AG09309 (cell line): ENCODE results near the gene MRRF.
A peak's percentile ranks its signal among the peaks of the same experiment; 100 is the strongest.

ENCODE experiments used
- DNase-seq: peaks from one replicate; pipeline ENCODE4 v3.0.0-alpha.2; 2010; ENCODE audit warnings: low read depth
- H3K4me3 ChIP-seq: 2 replicates; pipeline ENCODE4 v1.5.1; 2011; ENCODE audit warnings: mild to moderate bottlenecking, low read depth, low read length, moderate library complexity; ENCODE audit not compliant: control insufficient read depth
- TF ChIP-seq, protein P1 (sequence below): IDR thresholded peaks from 2 replicates; pipeline ENCODE4 v1.5.1; 2011; ENCODE audit warnings: mild to moderate bottlenecking, low read depth, low read length, inconsistent platforms; ENCODE audit not compliant: insufficient read depth, control insufficient read depth; ENCODE audit errors: missing control alignments

Gene MRRF

DNA sequence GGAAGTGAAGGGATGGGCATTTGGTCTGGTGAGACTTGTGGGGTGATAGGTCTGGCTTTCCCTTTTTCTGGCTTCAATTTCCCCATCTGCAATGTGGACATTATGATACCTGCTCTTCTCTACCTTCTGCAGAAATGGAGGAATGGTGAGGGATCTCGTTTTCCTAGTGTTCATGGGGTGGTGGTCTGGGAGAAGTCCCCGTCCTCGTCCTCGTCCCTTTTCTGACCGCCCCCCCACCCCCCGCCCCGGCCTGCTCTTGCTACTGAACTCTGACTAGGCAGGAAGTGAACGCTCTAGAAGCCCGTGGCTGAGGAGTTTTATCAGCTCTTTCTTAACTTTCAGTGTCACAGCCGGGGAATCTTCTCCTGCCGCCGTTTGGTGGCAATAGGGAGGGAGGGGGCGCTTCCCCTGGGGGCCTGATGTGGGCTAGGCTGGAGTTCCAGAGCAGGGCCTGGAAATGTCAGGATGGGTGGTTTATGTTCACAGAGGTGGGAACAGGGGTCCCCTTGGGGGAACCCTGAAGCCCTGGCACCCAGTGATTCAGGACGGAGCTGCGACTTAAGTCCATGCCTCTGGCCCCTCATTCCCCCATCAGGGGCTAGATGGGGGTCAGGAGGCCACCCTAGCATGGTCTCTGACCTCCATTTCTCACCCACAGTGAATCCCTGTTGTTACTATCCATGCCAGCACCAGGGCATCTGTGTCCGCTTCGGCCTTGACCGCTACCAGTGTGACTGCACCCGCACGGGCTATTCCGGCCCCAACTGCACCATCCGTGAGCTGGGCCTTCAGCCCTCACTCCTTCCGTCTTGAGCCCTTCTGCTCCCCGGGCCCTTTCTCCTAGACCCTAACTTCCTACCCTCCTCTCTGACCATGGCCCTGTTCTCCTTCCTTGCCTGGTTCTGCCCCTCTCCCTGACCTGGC, 112.8 kb downstream of the MRRF start:
- TF ChIP-seq, protein P1, sequence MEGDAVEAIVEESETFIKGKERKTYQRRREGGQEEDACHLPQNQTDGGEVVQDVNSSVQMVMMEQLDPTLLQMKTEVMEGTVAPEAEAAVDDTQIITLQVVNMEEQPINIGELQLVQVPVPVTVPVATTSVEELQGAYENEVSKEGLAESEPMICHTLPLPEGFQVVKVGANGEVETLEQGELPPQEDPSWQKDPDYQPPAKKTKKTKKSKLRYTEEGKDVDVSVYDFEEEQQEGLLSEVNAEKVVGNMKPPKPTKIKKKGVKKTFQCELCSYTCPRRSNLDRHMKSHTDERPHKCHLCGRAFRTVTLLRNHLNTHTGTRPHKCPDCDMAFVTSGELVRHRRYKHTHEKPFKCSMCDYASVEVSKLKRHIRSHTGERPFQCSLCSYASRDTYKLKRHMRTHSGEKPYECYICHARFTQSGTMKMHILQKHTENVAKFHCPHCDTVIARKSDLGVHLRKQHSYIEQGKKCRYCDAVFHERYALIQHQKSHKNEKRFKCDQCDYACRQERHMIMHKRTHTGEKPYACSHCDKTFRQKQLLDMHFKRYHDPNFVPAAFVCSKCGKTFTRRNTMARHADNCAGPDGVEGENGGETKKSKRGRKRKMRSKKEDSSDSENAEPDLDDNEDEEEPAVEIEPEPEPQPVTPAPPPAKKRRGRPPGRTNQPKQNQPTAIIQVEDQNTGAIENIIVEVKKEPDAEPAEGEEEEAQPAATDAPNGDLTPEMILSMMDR = no peak
- H3K4me3 ChIP-seq = no peak overlapping the region
- no peak for DNase-seq

DNA sequence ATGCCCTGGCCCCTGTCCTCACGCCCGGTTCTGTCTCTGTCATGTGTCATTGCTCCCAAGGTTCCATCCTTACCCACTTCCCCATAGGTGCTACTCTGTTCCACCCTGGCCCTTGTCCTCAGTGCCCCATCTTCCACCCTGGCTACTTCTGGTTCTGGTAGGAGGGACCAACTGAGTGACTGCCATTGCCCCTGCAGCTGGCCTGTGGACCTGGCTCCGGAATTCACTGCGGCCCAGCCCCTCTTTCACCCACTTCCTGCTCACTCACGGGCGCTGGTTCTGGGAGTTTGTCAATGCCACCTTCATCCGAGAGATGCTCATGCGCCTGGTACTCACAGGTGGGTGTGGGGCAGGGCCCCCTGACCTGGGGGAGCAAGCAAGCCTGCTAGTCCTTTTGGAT, 113.6 kb downstream of the MRRF start:
- TF ChIP-seq, protein P1 = no peak
- no peak for DNase-seq
- H3K4me3 ChIP-seq = no peak overlapping the region

DNA sequence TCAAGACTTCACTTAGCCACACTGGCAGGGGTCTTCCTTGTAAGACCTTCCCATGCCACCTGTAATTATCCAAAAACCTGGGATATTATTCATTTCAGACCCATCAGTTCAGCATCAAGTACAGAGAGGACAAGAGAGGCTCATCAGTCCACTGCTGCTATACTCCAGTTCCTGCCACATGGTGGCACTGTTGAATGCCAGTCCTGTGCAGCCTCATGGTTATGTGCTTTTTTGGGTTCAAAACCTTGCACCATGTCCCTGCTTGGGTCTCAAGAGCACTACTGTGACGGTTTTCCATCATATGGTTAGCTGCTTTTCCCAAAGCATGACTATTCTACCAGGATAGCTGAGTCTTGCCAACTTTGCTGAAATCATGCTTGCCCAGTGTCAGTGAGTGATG, 114.7 kb downstream of the MRRF start:
- TF ChIP-seq, protein P1 = peak; percentile 44
- no peak for DNase-seq
- no peak overlapping the region for H3K4me3 ChIP-seq

DNA sequence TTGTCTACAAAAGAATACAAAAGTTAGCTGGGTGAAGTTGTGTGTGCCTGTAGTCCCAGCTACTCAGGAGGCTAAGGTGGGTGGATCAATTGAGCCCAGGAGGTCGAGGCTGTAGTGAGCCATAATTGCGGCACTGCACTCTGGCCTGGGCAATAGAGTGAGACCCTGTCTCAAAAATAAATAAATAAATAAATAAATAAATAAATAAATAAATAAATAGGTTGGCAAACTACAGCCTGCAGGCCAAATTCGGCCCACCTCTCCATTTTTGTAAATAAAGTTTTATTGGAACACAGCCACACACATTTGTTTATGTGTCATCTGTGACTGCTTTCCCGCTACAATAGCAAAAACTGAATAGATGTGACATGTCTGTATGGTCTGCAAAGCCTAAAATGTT, 115.6 kb downstream of the MRRF start:
- DNase-seq = no peak
- TF ChIP-seq, protein P1 = no peak
- no peak overlapping the region for H3K4me3 ChIP-seq
